ENCODE results near the gene CCNT2.

Gene CCNT2

DNA sequence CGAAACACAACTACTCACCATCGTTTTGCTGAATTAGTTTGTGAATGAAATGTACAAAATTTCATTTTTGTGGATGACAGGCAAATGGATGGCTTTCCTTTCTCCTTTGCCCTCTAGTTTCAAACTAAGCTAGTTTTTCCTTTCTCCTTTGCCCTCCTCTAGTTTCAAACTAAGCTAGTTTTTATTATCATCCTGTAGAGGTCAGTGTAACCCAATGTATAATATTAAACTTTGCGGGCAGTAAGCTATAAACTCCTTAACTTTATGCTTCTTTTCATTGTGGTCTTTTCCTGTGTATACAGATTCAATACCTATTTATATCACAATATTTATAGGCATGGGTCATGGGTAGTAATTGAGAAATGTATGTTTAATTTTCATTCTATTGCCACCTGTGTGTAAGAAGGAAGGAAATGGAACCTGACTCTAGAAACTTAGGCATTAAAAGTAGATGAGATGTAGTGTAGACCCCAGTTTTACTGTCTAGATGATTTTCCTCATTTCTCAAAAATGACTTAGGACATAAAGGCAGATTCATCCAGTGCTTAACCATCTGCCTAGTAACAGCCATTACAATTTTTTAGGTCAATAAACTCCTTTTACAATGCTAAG is 70.5 kb downstream of the CCNT2 start:
- Histone ChIP-seq H3K4me3 (ENCODE audit: low read depth, low read length) (no peak overlapping the region), H3K9me3 (no peaks in the 10 kb centered on the region), H3K27me3 (peaks cover 9% of the 10 kb centered on the region; the same call in 1 of the 2 replicates), H3K36me3 (no peaks in the 10 kb centered on the region), H3K4me1 (no peaks in the 10 kb centered on the region)
- TF ChIP-seq, protein P1, sequence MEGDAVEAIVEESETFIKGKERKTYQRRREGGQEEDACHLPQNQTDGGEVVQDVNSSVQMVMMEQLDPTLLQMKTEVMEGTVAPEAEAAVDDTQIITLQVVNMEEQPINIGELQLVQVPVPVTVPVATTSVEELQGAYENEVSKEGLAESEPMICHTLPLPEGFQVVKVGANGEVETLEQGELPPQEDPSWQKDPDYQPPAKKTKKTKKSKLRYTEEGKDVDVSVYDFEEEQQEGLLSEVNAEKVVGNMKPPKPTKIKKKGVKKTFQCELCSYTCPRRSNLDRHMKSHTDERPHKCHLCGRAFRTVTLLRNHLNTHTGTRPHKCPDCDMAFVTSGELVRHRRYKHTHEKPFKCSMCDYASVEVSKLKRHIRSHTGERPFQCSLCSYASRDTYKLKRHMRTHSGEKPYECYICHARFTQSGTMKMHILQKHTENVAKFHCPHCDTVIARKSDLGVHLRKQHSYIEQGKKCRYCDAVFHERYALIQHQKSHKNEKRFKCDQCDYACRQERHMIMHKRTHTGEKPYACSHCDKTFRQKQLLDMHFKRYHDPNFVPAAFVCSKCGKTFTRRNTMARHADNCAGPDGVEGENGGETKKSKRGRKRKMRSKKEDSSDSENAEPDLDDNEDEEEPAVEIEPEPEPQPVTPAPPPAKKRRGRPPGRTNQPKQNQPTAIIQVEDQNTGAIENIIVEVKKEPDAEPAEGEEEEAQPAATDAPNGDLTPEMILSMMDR (IDR thresholded peaks at IDR 0.05; ENCODE audit: low read depth, low read length): peak; percentile 38; the same call in 1 of the 2 replicates
- DNase-seq: no peak

DNA sequence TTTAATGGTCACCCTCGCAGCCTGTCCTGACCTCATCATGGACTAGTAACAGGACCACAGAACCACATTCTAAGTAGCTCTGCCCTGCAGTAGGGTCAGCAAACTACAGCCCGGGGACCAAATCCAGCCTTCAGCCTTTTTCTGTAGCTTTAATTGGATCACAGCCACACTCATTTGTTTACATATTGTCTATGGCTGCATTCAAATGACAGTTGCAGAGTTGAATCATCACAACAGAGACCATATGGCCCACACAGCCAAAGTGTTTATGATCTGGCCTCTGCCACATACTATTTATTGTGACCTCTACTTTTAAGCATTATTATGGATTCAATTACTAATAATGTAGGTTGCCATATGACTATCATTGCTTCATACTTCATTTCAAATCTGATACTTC is 80.9 kb downstream of the CCNT2 start:
- Histone ChIP-seq H3K36me3 (no peaks in the 10 kb centered on the region), H3K4me3 (ENCODE audit: low read depth, low read length) (no peak overlapping the region), H3K4me1 (no peaks in the 10 kb centered on the region), H3K27me3 (no peaks in the 10 kb centered on the region), H3K9me3 (no peaks in the 10 kb centered on the region)
- DNase-seq: no peak
- TF ChIP-seq, protein P1 (IDR thresholded peaks at IDR 0.05; ENCODE audit: low read depth, low read length): no peak

DNA sequence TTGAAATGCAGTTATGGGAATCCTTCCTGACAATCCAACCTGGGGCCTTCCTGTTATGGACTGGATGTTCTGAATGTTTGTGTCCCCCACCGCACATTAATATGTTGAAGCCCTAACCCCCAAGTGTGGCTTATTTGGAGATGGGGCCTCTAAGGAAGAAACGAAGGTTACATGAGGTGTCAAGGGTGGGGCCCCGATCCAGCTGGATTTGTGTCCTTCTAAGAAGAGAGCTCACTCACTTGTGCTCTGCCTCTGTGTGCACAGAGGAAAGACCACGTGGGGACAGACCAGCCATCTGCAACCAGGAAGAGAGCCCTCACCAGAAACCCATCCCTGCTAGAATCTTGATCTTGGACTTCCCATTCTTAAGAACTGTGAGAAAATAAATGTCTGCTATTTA is 84.2 kb downstream of the CCNT2 start:
- Histone ChIP-seq H3K36me3 (no peaks in the 10 kb centered on the region), H3K27me3 (no peaks in the 10 kb centered on the region), H3K4me3 (ENCODE audit: low read depth, low read length) (no peak overlapping the region), H3K4me1 (no peaks in the 10 kb centered on the region), H3K9me3 (no peaks in the 10 kb centered on the region)
- no peak for DNase-seq
- TF ChIP-seq, protein P1 (IDR thresholded peaks at IDR 0.05; ENCODE audit: low read depth, low read length): no peak

DNA sequence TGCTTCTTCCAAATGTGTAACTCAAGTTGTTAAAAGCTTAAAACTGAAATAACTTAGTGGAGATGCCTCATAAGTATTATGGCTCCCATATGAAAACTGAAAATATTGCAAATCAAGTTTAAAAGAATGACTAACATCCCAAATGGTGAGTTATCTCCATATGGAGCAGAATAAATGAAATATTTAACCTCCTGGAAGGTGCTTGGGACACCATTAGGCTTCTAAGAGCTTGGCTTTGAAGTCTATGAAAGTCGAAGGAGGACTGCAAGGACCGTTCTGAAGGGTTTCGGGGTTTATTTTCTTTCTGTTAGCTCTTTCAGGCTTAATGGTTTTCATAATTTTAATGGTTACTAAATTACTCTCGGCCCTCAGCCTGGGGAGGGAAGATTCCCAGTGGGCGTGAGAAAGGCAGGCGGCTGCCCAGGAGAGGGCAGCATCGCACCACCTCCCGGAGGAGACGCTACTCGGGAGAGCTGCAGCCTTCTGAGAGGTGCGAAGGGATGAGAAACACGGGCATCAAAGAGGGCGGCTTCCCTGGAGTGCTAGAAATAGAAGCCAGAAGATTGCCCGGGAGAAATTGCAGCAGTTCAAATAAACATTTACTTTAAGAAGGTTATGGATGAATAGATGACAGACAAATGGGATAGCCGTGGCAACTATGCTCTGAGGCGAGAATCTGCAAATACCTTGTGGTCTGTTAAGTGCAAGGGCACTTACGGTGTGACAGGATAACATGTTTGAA is 85.6 kb downstream of the CCNT2 start:
- no peak overlapping the region for H3K4me3 ChIP-seq (ENCODE audit: low read depth, low read length)
- peak; percentile 73 for DNase-seq
- H3K9me3 ChIP-seq: no peaks in the 10 kb centered on the region
- no peaks in the 10 kb centered on the region for H3K36me3 ChIP-seq
- TF ChIP-seq, protein P1 (IDR thresholded peaks at IDR 0.05; ENCODE audit: low read depth, low read length): peak; percentile 80
- no peaks in the 10 kb centered on the region for H3K4me1 ChIP-seq
- no peaks in the 10 kb centered on the region for H3K27me3 ChIP-seq

DNA sequence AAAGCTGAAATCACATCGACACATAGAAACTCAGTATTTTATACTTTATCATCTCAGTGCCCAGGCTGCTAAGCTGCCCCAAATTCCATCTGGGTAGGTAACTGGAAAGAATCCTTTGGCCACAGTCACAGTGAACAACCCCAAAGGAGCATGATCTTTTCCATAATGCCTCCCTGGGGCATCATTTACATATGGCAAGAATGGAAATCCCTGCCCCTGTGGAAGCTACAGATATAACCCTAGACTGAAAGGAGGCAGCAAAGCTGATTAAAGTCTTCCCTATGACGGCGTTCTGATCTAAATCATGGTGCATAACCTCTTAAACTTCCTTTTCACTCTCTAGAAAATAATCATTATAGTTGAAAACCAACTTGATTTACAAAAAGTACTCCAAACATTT is 87.1 kb downstream of the CCNT2 start:
- DNase-seq: no peak
- TF ChIP-seq, protein P1 (IDR thresholded peaks at IDR 0.05; ENCODE audit: low read depth, low read length): no peak
- Histone ChIP-seq H3K4me1 (no peaks in the 10 kb centered on the region), H3K4me3 (ENCODE audit: low read depth, low read length) (no peak overlapping the region), H3K27me3 (no peaks in the 10 kb centered on the region), H3K9me3 (no peaks in the 10 kb centered on the region), H3K36me3 (no peaks in the 10 kb centered on the region)
